GM23248 (cell line): Measurements from ENCODE around the gene SYS1. TPM values are rescaled to one million over a fixed set of nuclear protein-coding genes. Genes with fewer than 3 reads are reported as not detected.

Source experiments
- DNase-seq: peaks from one replicate; pipeline ENCODE4 v3.0.0-alpha.2; 2015
- H2AFZ ChIP-seq: fragments of 200-600 bp; sonication (generic); 2 replicates; pipeline ENCODE4 v1.6.1; 2016; ENCODE audit warnings: antibody characterized with exemption
- H3F3A ChIP-seq: fragments of 200-600 bp; sonication (generic); 2 replicates; pipeline ENCODE4 v1.6.1; 2016; ENCODE audit warnings: mild to moderate bottlenecking, antibody characterized with exemption, mixed run types; ENCODE audit not compliant: insufficient read depth
- H3K27ac ChIP-seq: fragments of 200-600 bp; sonication (generic); 2 replicates; pipeline ENCODE4 v1.5.1; 2016; ENCODE audit warnings: mild to moderate bottlenecking
- H3K27me3 ChIP-seq: fragments of 200-600 bp; sonication (generic); replicated peaks from 2 replicates; pipeline ENCODE4 v1.6.1; 2016; ENCODE audit warnings: mild to moderate bottlenecking; ENCODE audit not compliant: insufficient read depth
- H3K36me3 ChIP-seq: fragments of 200-600 bp; sonication (generic); 2 replicates; pipeline ENCODE4 v1.6.1; 2016; ENCODE audit warnings: low read depth, mild to moderate bottlenecking
- H3K4me1 ChIP-seq: fragments of 200-600 bp; sonication (generic); 2 replicates; pipeline ENCODE4 v1.6.1; 2016; ENCODE audit warnings: mild to moderate bottlenecking; ENCODE audit not compliant: insufficient read depth
- H3K4me2 ChIP-seq: fragments of 200-600 bp; sonication (generic); one replicate; pipeline ENCODE4 v1.6.1; 2016; ENCODE audit warnings: mild to moderate bottlenecking; ENCODE audit not compliant: unreplicated experiment
- H3K4me3 ChIP-seq: fragments of 200-600 bp; sonication (generic); 2 replicates; pipeline ENCODE4 v1.5.1; 2016; ENCODE audit warnings: mild to moderate bottlenecking
- H3K79me2 ChIP-seq: fragments of 200-600 bp; sonication (generic); 2 replicates; pipeline ENCODE4 v1.6.1; 2016; ENCODE audit warnings: mild to moderate bottlenecking; ENCODE audit not compliant: insufficient read depth
- H3K9ac ChIP-seq: fragments of 200-600 bp; sonication (generic); 2 replicates; pipeline ENCODE4 v1.6.1; 2016; ENCODE audit warnings: mild to moderate bottlenecking
- H3K9me2 ChIP-seq: fragments of 200-600 bp; sonication (generic); 2 replicates; pipeline ENCODE4 v1.6.1; 2016; ENCODE audit warnings: mixed run types, mild to moderate bottlenecking, moderate library complexity; ENCODE audit not compliant: insufficient read depth
- H3K9me3 ChIP-seq: fragments of 200-600 bp; sonication (generic); one replicate; pipeline ENCODE4 v1.6.1; 2017; ENCODE audit warnings: low read depth
- H4K20me1 ChIP-seq: fragments of 200-600 bp; sonication (generic); 2 replicates; pipeline ENCODE4 v1.6.0; 2016; ENCODE audit not compliant: insufficient read depth
- EZH2 ChIP-seq: fragments of 200-600 bp; sonication (generic); IDR thresholded peaks from 2 replicates; pipeline ENCODE4 v1.6.1; 2018; ENCODE audit warnings: antibody characterized with exemption, mild to moderate bottlenecking; ENCODE audit not compliant: insufficient read depth, poor library complexity, severe bottlenecking
- EZH2phosphoT487 ChIP-seq: fragments of 200-600 bp; sonication (generic); IDR thresholded peaks from 2 replicates; pipeline ENCODE4 v1.6.1; 2018; ENCODE audit warnings: antibody characterized with exemption, moderate library complexity, mild to moderate bottlenecking, low read depth; ENCODE audit not compliant: insufficient read depth
- WGBS, 2 experiments: methylation state at CpG; one replicate each; pipeline ENCODE4 v1.1.6; 2015 to 2017; ENCODE audit warnings: low lambda C conversion rate in 2 of 2, low coverage in 1 of 2; ENCODE audit errors: missing lambda C conversion rate in 2 of 2; 5-methylcytosine and 5-hydroxymethylcytosine counted together
- in situ Hi-C: fragments of 300-500 bp; cut with MboI; formaldehyde crosslinking; loops from 2 replicates; pipeline ENCODE4 v1.15.0; 2020
- polyA plus RNA-seq: library from polyadenylated mRNA; unstranded; fragments of >200 nt; fragmentation: Nextera tagmentation; extraction: Ambion mirVana; gene quantifications from 2 replicates; pipeline ENCODE4 v1.2.1, GENCODE V29; 2016
- total RNA-seq: library from RNA; depleted of rRNA; stranded (reverse); fragments of >200 nt; shearing (Covaris generic); gene quantifications from 2 replicates; pipeline ENCODE4 v1.2.3, GENCODE V29; 2014

Gene SYS1
- total and polyA plus RNA-seq, 2 experiments from 2014 or later, result 27.1 to 27.3 TPM

DNA sequence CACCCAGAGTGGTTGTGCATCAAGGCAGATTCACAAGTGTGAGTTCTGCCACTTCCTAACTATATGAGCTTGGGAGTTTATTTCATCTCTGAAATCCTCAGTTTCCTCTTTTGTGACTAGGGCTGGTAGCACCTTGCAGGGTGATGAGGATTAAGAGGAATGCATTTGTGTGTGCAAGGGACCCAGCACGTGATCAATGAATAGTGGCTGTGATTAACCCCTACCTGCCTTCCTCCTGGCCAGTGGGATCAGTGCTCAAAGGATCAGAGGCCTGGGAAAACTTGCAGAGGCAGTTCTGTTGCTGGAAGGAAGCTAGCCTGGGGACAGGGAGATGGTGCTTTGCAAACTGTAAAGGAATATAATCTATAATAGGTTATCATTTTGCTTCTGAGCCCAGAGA, 22.0 kb upstream of the SYS1 start:
- peak overlapping the region; percentile 100 for H3K9ac ChIP-seq
- H3K27me3 ChIP-seq, result no peaks in the 10 kb centered on the region
- peaks cover 78% of the 10 kb centered on the region for H3K79me2 ChIP-seq
- H4K20me1 ChIP-seq, result no peaks in the 10 kb centered on the region
- H3K27ac ChIP-seq, result peak overlapping the region; percentile 99
- 88 to 89% methylated on average over 1 of the region's 1 CpG for WGBS, 2 experiments
- no peak overlapping the region for H3K4me3 ChIP-seq
- peaks cover 92% of the 10 kb centered on the region for H3F3A ChIP-seq
- peaks cover 37% of the 10 kb centered on the region; the same call in 1 of the 2 replicates for H3K36me3 ChIP-seq
- no peak for DNase-seq
- H3K4me2 ChIP-seq, result peak overlapping the region; percentile 98
- H2AFZ ChIP-seq, result no peak overlapping the region
- peaks cover 84% of the 10 kb centered on the region for H3K4me1 ChIP-seq
- in situ Hi-C loops, result no loop called here
- no peaks in the 10 kb centered on the region for H3K9me3 ChIP-seq
- TF ChIP-seq EZH2phosphoT487 (no peak), EZH2 (no peak)
- H3K9me2 ChIP-seq, result no peaks in the 10 kb centered on the region

- no peak overlapping the region for H2AFZ ChIP-seq
- H3K79me2 ChIP-seq, result peaks cover 81% of the 10 kb centered on the region
- H3K36me3 ChIP-seq, result peaks cover 36% of the 10 kb centered on the region; the same call in 1 of the 2 replicates
- no peak for DNase-seq
- no peaks in the 10 kb centered on the region for H3K27me3 ChIP-seq
- in situ Hi-C loops, result no loop called here
- TF ChIP-seq EZH2phosphoT487 (no peak), EZH2 (no peak)
- WGBS, 2 experiments, result 75 to 76% methylated on average over 3 of the region's 3 CpGs
- H3K9ac ChIP-seq, result peak overlapping the region; percentile 100
- peak overlapping the region; percentile 98 for H3K4me2 ChIP-seq
- H3K4me3 ChIP-seq, result peak overlapping the region; percentile 99
- H3K9me3 ChIP-seq, result no peaks in the 10 kb centered on the region
- H4K20me1 ChIP-seq, result no peaks in the 10 kb centered on the region
- H3K9me2 ChIP-seq, result no peaks in the 10 kb centered on the region
- H3K27ac ChIP-seq, result peak overlapping the region; percentile 99
- H3F3A ChIP-seq, result peaks cover 94% of the 10 kb centered on the region
- peaks cover 79% of the 10 kb centered on the region for H3K4me1 ChIP-seq
Measured at GRCh38 chr20:45341579-45341938, 21.4 kb upstream of the SYS1 start.

DNA sequence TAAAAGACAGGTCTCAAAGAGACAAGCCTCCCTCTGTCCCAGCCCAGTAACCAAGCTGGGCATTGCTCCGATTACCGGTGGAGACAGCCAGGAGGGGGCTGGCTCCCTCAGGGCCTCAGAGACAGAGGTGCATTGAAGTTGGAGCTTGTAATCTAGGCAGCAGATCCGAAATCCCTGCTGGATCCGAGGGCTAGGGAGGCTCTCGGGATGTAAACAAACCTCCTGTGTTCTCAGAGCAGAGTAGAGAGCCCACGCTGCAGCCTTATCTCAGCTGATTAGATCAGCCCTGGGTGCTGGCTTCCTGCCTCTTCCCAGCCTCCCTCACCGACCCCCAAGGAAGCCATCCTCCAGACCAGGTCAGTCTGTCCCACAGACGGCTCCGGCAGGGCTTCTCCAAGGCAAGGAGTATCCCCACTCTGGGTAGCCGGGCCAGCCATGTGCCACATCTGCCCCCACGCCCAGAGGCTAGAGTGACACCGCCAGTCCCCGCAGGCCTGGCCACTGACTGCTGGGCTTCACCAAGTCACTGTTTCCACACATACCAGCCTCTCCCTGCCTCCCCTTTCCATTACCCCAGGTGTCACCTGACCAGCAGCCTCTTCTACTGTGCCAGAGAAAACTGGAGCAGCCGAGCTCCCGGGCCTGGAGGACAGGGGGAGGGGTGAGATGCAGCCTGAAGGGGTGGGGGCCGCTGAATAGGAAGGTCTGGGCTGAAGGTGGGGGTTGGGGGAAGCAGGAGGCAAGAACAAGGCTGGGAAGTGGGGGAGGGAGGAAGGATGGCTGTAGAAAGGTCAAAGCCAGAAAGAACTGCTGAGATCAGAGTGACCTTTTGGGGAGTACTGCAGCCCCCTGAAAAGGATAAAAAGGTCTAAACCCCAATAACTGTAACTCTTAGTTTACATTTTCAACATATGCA, 20.8 kb upstream of the SYS1 start:
- Histone ChIP-seq H3K36me3 (peaks cover 38% of the 10 kb centered on the region; the same call in 1 of the 2 replicates), H3K4me1 (peaks cover 74% of the 10 kb centered on the region), H3K79me2 (peaks cover 88% of the 10 kb centered on the region), H3F3A (peaks cover 96% of the 10 kb centered on the region), H4K20me1 (no peaks in the 10 kb centered on the region), H3K9ac (peak overlapping the region; percentile 100), H3K27me3 (no peaks in the 10 kb centered on the region), H3K4me3 (peak overlapping the region; percentile 99), H3K4me2 (peak overlapping the region; percentile 98), H3K9me3 (no peaks in the 10 kb centered on the region), H3K27ac (peak overlapping the region; percentile 99), H2AFZ (no peak overlapping the region), H3K9me2 (no peaks in the 10 kb centered on the region)
- no peak for TF ChIP-seq EZH2phosphoT487
- no peak for TF ChIP-seq EZH2
- 8 to 13% methylated on average over 16 of the region's 16 CpGs for WGBS, 2 experiments
- in situ Hi-C loops, result no loop called here
- peak; percentile 76 for DNase-seq

DNA sequence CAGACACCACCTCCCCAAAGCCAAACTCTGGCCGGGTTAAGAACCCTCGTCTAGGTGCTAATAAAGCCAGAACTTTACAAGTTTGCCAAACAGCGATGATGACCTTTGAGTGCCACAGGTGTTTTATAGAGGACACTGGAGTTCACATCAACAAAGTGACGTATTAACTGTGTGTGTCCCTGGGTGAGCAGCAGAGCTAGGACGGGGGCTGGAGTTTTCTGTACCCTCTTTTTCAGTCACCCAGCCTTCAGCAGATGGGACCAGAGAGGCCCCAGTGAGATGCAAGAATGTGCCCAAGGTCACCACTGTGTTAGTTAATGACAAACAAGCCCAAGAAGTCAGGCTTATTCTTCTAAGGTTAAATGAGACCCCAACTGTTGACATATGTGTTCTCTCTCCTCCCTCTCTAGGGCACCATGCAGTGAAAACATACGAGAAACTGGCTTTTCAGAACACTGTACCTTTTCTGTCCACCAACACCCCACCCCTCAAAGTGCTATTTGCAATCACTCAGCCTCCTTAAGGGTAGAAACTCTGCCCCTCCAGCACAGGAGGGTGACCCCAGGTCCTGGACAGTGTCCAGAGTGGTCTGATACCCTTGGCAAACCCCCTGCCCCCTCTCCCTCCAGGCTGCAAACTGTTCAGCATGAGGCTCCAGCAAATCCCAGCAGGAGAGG, 20.0 kb upstream of the SYS1 start:
- DNase-seq, result no peak
- H3K36me3 ChIP-seq, result peaks cover 38% of the 10 kb centered on the region; the same call in 1 of the 2 replicates
- H3K4me2 ChIP-seq, result peak overlapping the region; percentile 98
- no peak overlapping the region for H2AFZ ChIP-seq
- in situ Hi-C loops, result no loop called here
- no peak for TF ChIP-seq EZH2
- no peak for TF ChIP-seq EZH2phosphoT487
- H3F3A ChIP-seq, result peaks cover 96% of the 10 kb centered on the region
- WGBS, 2 experiments, result 68 to 72% methylated on average over 6 of the region's 6 CpGs
- peak overlapping the region; percentile 99 for H3K4me3 ChIP-seq
- H3K4me1 ChIP-seq, result peaks cover 67% of the 10 kb centered on the region
- H3K9me3 ChIP-seq, result no peaks in the 10 kb centered on the region
- H3K27ac ChIP-seq, result peak overlapping the region; percentile 99
- H3K27me3 ChIP-seq, result no peaks in the 10 kb centered on the region
- H4K20me1 ChIP-seq, result no peaks in the 10 kb centered on the region
- H3K79me2 ChIP-seq, result peaks cover 96% of the 10 kb centered on the region
- H3K9me2 ChIP-seq, result no peaks in the 10 kb centered on the region
- peak overlapping the region; percentile 100 for H3K9ac ChIP-seq
